OCI-LY7 (cell line): Measurements from ENCODE around the gene DRG2. TPM values are rescaled to one million over a fixed set of nuclear protein-coding genes. Genes with fewer than 3 reads are reported as not detected.

Experiments
- BruUV-seq: library from RNA; stranded (reverse); fragments of 400-500 nt; replicated peaks from 2 replicates; lab custom pipeline; 2021; lab: Mats Ljungman, UMichigan
- CTCF ChIA-PET: fragments of 300-600 bp; sonication (Branson Sonifier 250); formaldehyde crosslinking; loops from one replicate; lab custom pipeline; 2022; ENCODE audit warnings: antibody characterized with exemption; ENCODE audit not compliant: unreplicated experiment; lab: Charles Lee
- POLR2A ChIA-PET: fragments of 300-600 bp; sonication (Branson Sonifier 250); formaldehyde crosslinking; loops from one replicate; lab custom pipeline; 2022; ENCODE audit warnings: antibody characterized with exemption; lab: Charles Lee
- DNase-seq: peaks from one replicate; pipeline ENCODE4 v3.0.0-alpha.2; 2015; ENCODE audit warnings: low spot score
- H2AFZ ChIP-seq: fragments of 200-600 bp; sonication (generic), shearing (Covaris generic); 2 replicates; pipeline ENCODE4 v1.6.1; 2014; ENCODE audit warnings: mild to moderate bottlenecking, antibody characterized with exemption, low read length, moderate library complexity
- H3K27ac ChIP-seq: fragments of 200-600 bp; sonication (generic); 2 replicates; pipeline ENCODE4 v1.5.1; 2014; ENCODE audit warnings: mixed run types, low read depth, mild to moderate bottlenecking, moderate library complexity, low read length, inconsistent platforms; ENCODE audit not compliant: poor library complexity, severe bottlenecking
- H3K36me3 ChIP-seq: fragments of 200-600 bp; sonication (generic); 2 replicates; pipeline ENCODE4 v1.6.1; 2014; ENCODE audit warnings: mild to moderate bottlenecking, antibody characterized with exemption, low read length, moderate library complexity, mixed read lengths; ENCODE audit not compliant: insufficient read depth
- H3K4me1 ChIP-seq: fragments of 200-600 bp; sonication (generic); 2 replicates; pipeline ENCODE4 v1.5.1; 2014; ENCODE audit warnings: mild to moderate bottlenecking, low read length; ENCODE audit not compliant: insufficient read depth, poor library complexity, severe bottlenecking
- H3K4me2 ChIP-seq: fragments of 200-600 bp; sonication (generic); 2 replicates; pipeline ENCODE4 v1.6.1; 2014; ENCODE audit warnings: mild to moderate bottlenecking, low read length
- H3K4me3 ChIP-seq: fragments of 200-600 bp; sonication (generic); 2 replicates; pipeline ENCODE4 v1.5.1; 2014; ENCODE audit warnings: mild to moderate bottlenecking, low read depth, low read length; ENCODE audit not compliant: poor library complexity, severe bottlenecking
- H3K79me2 ChIP-seq: fragments of 200-600 bp; sonication (generic); 2 replicates; pipeline ENCODE4 v1.6.1; 2016; ENCODE audit warnings: low read depth, mild to moderate bottlenecking, low read length, moderate library complexity, mixed read lengths; ENCODE audit not compliant: insufficient read depth
- H3K9me2 ChIP-seq: fragments of 200-600 bp; sonication (generic); 2 replicates; pipeline ENCODE4 v1.6.1; 2016; ENCODE audit warnings: mild to moderate bottlenecking, low read length, mixed read lengths; ENCODE audit not compliant: insufficient read depth
- H3K9me3 ChIP-seq: fragments of 200-600 bp; sonication (generic); 2 replicates; pipeline ENCODE4 v1.6.1; 2014; ENCODE audit warnings: mild to moderate bottlenecking, mixed run types, low read length, mixed read lengths
- H4K20me1 ChIP-seq: fragments of 200-600 bp; sonication (generic); 2 replicates; pipeline ENCODE4 v1.6.1; 2014; ENCODE audit warnings: mild to moderate bottlenecking, antibody characterized with exemption, low read length, moderate library complexity, mixed read lengths; ENCODE audit not compliant: insufficient read depth
- CTCF ChIP-seq: fragments of 200-600 bp; sonication (generic); conservative IDR thresholded peaks from 2 replicates; pipeline ENCODE4 v1.5.1; 2014; ENCODE audit warnings: mild to moderate bottlenecking, antibody characterized with exemption, low read length, moderate library complexity, mixed read lengths
- EZH2phosphoT487 ChIP-seq: fragments of 200-600 bp; sonication (generic); IDR thresholded peaks from 2 replicates; pipeline ENCODE4 v1.6.1; 2018; ENCODE audit warnings: low read depth, borderline replicate concordance, mild to moderate bottlenecking, mixed run types, antibody characterized with exemption, low read length, moderate library complexity, mixed read lengths
- intact Hi-C: fragments of 100-400 bp; cut with micrococcal nuclease; formaldehyde crosslinking; loops from one replicate; pipeline ENCODE4 v1.10.0; 2022; ENCODE audit not compliant: unreplicated experiment
- total RNA-seq, 2 experiments: library from RNA; depleted of rRNA in 1 of 2; stranded (reverse); fragments of >200 nt in 1 of 2; shearing (Covaris generic) in 1 of 2; gene quantifications; 2 replicates each; pipeline ENCODE4 v1.2.3, GENCODE V29; 2014 to 2022

The DRG2 gene
- total RNA-seq, 2 experiments from 2014 or later = 60.4 to 62.6 TPM

GRCh38 chr17:18105595-18105994 lies 17.8 kb downstream of the DRG2 start:
- CTCF ChIA-PET = no interaction called here
- no TSS peak for BruUV-seq
- no peak for DNase-seq

GRCh38 chr17:18106211-18106610 lies 18.5 kb downstream of the DRG2 start:
- H3K9me2 ChIP-seq = no peaks in the 10 kb centered on the region
- no peak overlapping the region for H3K4me2 ChIP-seq
- H3K9me3 ChIP-seq = no peaks in the 10 kb centered on the region
- no peak overlapping the region for H3K27ac ChIP-seq
- TF ChIP-seq CTCF (no peak), EZH2phosphoT487 (no peak)
- H3K36me3 ChIP-seq = peaks cover 7% of the 10 kb centered on the region; the same call in 1 of the 2 replicates
- CTCF ChIA-PET = no interaction called here
- POLR2A ChIA-PET = no interaction called here
- intact Hi-C loops = no loop called here
- no peaks in the 10 kb centered on the region for H3K79me2 ChIP-seq
- no TSS peak for BruUV-seq
- H3K4me1 ChIP-seq = peaks cover 5% of the 10 kb centered on the region
- no peaks in the 10 kb centered on the region for H4K20me1 ChIP-seq
- no peak overlapping the region for H3K4me3 ChIP-seq
- no peak overlapping the region for H2AFZ ChIP-seq
- no peak for DNase-seq

More at GRCh38 chr17:18105595-18105994, 17.8 kb downstream of the DRG2 start:
- no peak for TF ChIP-seq CTCF
- no peak for TF ChIP-seq EZH2phosphoT487
- no peaks in the 10 kb centered on the region for H3K79me2 ChIP-seq
- intact Hi-C loops = no loop called here
- H3K9me3 ChIP-seq = no peaks in the 10 kb centered on the region
- H3K4me3 ChIP-seq = no peak overlapping the region
- H3K4me2 ChIP-seq = no peak overlapping the region
- peaks cover 5% of the 10 kb centered on the region for H3K4me1 ChIP-seq
- no peak overlapping the region for H3K27ac ChIP-seq
- no peaks in the 10 kb centered on the region for H3K9me2 ChIP-seq
- H2AFZ ChIP-seq = no peak overlapping the region
- H4K20me1 ChIP-seq = no peaks in the 10 kb centered on the region
- POLR2A ChIA-PET = no interaction called here
- peaks cover 9% of the 10 kb centered on the region; the same call in 1 of the 2 replicates for H3K36me3 ChIP-seq

- ChIA-PET POLR2A (no interaction called here), CTCF (no interaction called here)
- TF ChIP-seq CTCF (no peak), EZH2phosphoT487 (no peak)
- Histone ChIP-seq H3K36me3 (no peaks in the 10 kb centered on the region), H3K4me1 (peaks cover 5% of the 10 kb centered on the region), H3K4me2 (no peak overlapping the region), H3K4me3 (no peak overlapping the region), H3K9me2 (no peaks in the 10 kb centered on the region), H3K79me2 (no peaks in the 10 kb centered on the region), H3K27ac (no peak overlapping the region), H2AFZ (no peak overlapping the region), H4K20me1 (no peaks in the 10 kb centered on the region), H3K9me3 (no peaks in the 10 kb centered on the region)
- no peak for DNase-seq
- intact Hi-C loops = no loop called here
- no TSS peak for BruUV-seq
Observed at GRCh38 chr17:18107061-18107790, 19.5 kb downstream of the DRG2 start.
